Panc1 (cell line): Measurements from ENCODE around the gene SLC25A43.

ENCODE experiments used
- CTCF ChIP-seq: fragments of 450-650 bp; IDR thresholded peaks from 2 replicates; pipeline ENCODE4 v1.5.1; 2017; ENCODE audit warnings: mild to moderate bottlenecking
- POLR2AphosphoS5 ChIP-seq: IDR thresholded peaks from 2 replicates; pipeline ENCODE4 v1.6.1; 2012; ENCODE audit warnings: mild to moderate bottlenecking, low read depth, low read length, moderate library complexity
- TCF7L2 ChIP-seq: IDR thresholded peaks from 2 replicates; pipeline ENCODE4 v1.6.1; 2011; ENCODE audit warnings: mild to moderate bottlenecking, low read depth, low read length, inconsistent platforms

DNA sequence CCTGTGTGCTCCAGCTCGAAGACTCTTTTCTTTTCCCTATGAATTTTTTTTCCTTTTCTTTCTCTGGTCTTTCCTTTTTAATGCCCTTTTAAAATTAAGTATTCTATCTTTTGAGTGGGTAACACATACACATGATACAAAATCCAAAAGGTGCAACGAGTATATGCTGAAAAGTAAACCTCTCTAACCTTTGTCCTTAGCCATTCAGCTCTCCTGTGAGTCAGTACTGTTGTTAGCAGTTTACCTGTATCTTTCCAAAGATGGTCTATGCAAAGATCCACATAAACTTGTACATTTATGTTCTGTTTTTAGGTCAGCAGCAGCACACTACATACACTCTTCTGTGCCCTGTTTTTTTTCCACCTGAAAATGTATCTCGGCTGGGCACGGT, 28.7 kb downstream of the SLC25A43 start:
- no peak for TF ChIP-seq CTCF
- no peak for TF ChIP-seq TCF7L2
- no peak for TF ChIP-seq POLR2AphosphoS5
